ENCODE data around the gene PLIN5.

DNA sequence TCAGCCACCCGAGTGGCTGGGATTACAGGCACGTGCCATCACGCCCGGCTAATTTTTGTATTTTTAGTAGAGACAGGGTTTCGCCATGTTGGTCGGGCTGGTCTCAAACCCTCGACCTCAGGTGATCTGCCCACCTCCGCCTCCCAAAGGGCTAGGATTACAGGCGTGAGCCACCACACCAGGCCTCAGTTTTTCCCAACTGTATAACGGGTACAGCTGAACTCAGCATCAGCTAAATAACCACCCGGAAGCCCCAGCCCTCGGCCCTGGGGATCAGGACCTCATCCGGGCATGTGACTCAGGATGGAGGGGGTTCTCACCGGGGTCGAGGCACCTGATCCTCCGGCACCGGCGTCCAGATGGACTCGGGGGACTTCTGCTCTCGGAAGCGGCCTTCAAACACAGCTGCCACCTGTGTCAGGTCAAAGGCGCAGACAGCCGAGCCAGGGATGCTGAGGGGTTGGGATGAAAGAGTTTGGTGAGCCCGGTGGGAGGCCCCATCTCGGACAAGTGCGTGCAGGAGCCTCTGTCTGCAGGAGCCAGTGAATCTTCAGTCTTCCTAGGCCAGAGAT, 15.5 kb upstream of the PLIN5 start:
- no peak for TF ChIP-seq GATA2 (IDR thresholded peaks at IDR 0.05; ENCODE audit: low read depth, low read length)
- TF ChIP-seq GATA3 (IDR thresholded peaks at IDR 0.05; ENCODE audit: low read depth, low read length), result no peak

Measured in SH-SY5Y (cell line).